GM19023 (cell line): ENCODE data around the gene ANHX.
"Not testable (repeated sequence)": the region's sequence is repeated elsewhere in the genome, so short reads cannot be mapped to it uniquely, and the experiment has no call there.

Experiments
- ATAC-seq: cut with Tn5 transposase; IDR thresholded peaks from one replicate; pipeline ENCODE4 v1.9.1; 2021; ENCODE audit warnings: mild to moderate bottlenecking, moderate library complexity; ENCODE audit not compliant: unreplicated experiment

Gene ANHX

DNA sequence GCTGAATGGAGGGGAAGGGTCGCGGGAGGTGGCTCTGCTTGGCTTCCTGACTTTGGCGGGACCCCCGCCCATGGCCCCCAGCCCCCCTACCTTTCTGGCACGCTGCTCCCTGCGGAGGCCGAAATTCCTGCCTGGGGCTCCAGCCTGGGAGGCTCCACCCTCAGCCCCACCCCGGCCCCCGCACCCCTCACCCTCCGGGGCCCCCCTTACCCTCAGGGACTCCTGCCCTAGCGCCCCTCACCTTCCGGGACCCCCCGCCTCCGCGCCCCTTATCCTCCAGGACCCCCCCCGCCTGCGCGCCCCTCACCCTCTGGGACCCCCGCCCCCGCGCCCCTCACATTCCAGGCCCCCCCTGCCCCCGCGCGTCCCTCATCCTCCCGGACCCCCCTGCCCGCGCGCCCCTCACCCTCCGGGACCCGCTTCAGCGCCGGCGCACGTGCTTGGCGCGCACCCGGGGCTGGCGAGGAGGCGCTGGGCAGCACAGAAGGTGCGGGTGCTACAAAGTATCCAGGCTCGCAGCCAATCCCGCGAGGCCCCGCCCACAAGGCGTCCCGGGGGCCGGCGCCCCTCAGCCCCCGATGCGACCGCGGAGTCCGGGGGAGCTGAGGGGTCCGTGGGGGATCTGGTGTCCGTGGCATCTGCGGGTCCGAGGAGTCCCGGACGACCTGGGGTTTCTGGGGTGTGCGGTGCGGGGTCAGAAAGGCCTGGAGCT is at the start of gene ANHX:
TSS of gene ANHX (minus strand) at position 477 of the 712 bp plus-strand sequence. CDS start 1,521 bp downstream, outside the sequence.
- ATAC-seq = no peak

GRCh38 chr12:133264668-133265067 is 29.0 kb upstream of the ANHX start:
- not testable (repeated sequence) for ATAC-seq

- ATAC-seq = no peak
Observed at GRCh38 chr12:133264173-133264572, 28.5 kb upstream of the ANHX start.

DNA sequence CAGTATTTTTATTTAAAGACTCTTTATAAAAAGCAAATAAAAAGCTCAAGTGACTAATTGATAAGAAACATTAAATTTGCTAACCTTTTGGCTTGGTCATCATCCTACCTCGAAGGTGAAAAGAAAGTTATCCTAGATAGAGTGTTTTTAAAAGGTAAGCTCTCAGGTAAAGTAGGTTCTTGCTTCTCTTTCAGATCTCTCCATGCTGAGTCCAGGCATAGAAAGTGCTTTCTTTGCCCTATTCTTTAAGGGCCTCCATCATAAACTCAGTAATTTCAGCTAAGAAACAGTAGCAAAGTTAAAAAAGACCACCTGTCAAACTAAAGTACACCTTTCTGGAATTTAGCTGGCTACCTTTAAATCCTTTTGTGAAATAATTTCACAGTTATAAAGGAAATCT is 20.6 kb upstream of the ANHX start:
- ATAC-seq = no peak

DNA sequence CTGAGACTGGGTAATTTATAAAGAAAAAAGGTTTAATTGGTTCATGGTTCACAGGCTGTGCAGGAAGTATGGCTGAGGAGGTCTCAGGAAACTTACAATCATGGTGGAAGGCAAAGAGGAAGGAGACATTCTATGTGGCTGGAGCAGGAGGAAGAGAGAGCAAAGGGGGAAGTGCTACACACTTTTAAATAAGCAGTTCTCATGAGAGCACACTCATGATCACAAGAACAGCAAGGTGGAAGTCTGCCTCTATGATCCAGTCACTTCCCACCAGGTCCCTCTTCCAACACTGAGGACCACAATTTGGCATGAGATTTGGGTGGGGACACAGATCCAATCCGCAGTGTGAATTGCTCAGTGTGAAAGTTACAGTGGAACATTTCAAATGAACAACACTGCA is 20.2 kb upstream of the ANHX start:
- not testable (repeated sequence) for ATAC-seq

- no peak for ATAC-seq
Observed at GRCh38 chr12:133251732-133252131, 16.1 kb upstream of the ANHX start.

GRCh38 chr12:133236556-133236955 is 879 bp upstream of the ANHX start:
- ATAC-seq = no peak

DNA sequence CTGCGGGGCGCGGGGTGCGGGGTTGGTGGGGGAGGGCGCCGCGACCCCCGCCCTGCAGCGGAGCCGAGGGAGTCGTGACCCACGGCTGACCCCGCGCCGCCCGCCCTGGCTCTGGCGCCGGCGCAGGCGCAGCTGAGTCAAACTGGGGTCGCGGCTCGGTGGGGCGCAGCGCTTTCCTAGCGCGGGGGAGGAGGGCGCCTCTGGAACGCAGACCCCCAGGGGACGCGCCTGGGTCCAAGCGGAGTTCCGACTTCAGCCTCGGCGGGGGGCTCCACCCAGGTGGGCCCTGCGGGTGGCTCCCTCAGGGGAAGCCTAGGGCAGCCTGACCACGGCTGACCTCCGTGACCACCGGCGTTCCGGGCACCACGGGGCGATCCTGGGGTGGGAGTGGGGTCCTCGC is 467 bp upstream of the ANHX start:
- ATAC-seq = no peak

GRCh38 chr12:133234971-133235370 is 706 bp downstream of the ANHX start:
- ATAC-seq = no peak

DNA sequence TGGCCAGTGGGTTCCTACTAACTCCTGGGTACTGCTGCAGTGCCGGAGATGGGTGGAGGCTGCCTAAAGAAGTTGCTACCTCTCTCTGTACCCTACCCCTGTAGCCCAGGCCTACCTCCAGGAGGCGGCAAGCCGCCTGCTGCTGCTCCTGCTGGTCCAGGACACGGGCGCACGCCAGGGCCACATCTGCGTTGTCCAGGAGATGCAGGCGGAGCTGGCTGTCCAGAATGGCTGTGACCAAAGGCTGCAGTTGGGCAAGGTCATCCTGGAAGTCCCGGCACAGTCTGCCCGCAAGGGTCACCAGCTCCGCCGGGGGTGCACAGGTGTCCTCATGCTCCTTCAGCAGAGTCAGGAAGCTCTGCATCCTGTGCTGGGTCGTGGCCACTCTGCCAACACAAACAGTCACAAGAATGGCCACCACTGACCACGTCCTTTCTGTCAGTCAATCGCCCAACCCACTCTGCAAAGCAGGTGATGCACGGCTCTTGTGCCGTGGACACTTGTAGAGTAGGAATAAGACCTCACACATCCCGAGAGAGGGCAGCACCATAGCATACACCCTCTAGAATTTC is 1.6 kb downstream of the ANHX start:
- ATAC-seq = no peak

DNA sequence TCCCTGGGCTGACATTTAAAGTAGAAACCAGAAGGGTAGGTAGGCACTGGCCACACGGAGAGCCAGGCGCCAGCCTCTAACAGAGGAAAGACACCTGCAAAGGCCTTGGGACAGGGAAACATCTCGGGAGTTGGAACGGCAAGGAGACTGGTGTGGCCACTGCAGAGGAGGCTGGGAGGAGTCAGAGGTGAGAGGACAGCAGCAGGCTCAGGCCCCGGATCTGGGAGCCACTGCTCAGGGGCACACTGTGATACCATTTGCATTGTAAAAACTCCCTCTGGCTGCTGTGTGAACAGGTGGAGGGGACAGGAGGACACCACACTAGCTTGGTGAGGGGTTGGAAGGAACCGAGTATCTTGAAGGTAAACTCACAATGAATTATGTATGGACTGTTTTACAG is 2.7 kb downstream of the ANHX start:
- no peak for ATAC-seq

DNA sequence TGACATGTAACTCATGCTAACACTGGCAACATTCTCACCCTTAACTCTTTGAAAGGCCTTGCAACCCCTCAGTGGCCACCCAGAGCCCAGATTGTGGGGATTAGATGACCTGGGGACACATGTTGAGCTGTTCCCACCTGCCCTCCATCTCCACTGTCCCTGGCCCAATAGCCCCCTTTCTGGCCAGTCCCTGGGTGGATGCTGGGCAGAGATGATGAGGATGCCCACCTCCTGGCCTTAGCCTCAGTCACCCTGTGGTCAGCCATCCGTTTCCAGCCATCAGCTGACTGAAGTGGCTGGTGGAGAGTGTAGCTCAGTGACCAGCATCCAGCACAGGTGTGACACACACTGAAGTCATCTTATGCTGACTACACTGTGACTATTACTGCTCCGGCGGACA is 4.7 kb downstream of the ANHX start:
- no peak for ATAC-seq

GRCh38 chr12:133227281-133227852 is 8.3 kb downstream of the ANHX start:
- ATAC-seq = no peak

DNA sequence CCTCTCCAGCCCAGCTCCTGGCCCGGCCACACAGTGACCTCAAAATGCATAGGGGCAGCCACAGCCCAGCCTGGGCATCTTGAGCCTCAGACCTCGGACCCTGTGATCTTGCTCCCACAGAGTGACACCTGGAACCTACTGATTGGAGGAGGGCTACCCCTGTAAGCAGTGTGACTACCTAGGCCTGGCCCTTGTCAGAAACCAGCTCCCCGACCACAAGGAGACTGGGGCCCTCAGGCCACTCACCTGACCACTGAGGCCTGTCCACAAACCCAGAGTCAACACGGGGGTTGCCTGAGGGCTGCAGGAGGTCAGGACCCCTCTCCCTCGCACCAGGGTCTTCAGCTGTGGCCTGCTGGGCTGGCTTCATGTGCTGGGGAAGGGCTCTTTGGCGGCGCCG is 9.0 kb downstream of the ANHX start:
- ATAC-seq = no peak

GRCh38 chr12:133225527-133225926 is 10.2 kb downstream of the ANHX start:
- no peak for ATAC-seq

- no peak for ATAC-seq
Observed at GRCh38 chr12:133222211-133222610, 13.5 kb downstream of the ANHX start.

DNA sequence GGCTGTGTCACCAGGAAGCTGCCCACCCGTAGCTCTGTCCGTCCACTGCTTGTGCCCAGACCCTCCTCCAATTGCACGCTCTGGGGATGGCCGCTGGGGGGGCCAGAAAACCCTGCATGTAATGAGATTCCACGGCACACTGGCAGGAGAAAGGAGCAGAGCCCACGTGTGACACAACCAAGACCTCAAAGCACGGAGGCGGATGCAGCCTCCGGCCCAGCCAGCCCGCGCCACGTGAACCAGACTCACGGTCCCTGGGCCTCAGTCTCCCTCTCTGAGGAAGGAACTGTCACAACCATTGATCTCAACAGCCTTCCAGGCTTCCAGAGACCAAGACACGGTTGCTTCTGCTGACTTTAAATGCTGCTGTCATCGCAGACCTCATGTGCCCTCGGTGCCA is 14.4 kb downstream of the ANHX start:
- ATAC-seq = no peak

DNA sequence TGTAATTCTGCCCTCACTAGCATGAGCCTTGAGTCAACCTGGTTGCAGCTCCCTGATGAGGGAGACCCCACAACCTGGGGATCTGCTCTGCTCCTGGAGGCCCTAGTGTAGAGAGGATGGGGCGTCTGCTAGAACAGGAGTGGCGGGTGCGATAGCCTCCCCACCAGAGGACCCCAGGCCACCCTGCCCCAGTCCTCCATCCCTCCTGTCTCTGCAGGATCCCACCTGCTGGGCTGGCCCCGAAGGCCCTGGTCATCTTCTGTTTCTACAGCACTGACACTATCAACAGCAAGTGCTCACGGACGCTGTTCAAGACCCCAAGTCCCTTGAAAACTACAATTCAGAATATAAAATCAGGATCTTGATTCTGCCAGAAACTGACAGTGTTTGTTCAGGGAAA is 15.2 kb downstream of the ANHX start:
- no peak for ATAC-seq

GRCh38 chr12:133217219-133217618 is 18.5 kb downstream of the ANHX start:
- ATAC-seq = no peak

GRCh38 chr12:133215724-133216123 is 20.0 kb downstream of the ANHX start:
- ATAC-seq = no peak

- ATAC-seq = no peak
Observed at GRCh38 chr12:133206390-133206789, 29.3 kb downstream of the ANHX start.

- no peak for ATAC-seq
Observed at GRCh38 chr12:133204264-133204603, 31.4 kb downstream of the ANHX start.
